GM12873 (cell line): ENCODE measurements around the gene EXOC2.

Experiments used
- CTCF ChIP-seq: IDR thresholded peaks from 2 replicates; pipeline ENCODE4 v1.5.1; 2012; ENCODE audit warnings: low read depth, mild to moderate bottlenecking, moderate library complexity, low read length, control low read depth; ENCODE audit not compliant: insufficient read depth; ENCODE audit errors: missing control alignments

The EXOC2 gene

GRCh38 chr6:528989-529388, 163.9 kb downstream of the EXOC2 start:
- TF ChIP-seq CTCF = no peak

GRCh38 chr6:527989-528673, 164.8 kb downstream of the EXOC2 start:
- TF ChIP-seq CTCF = no peak

GRCh38 chr6:524803-525202, 168.1 kb downstream of the EXOC2 start:
- TF ChIP-seq CTCF = peak; percentile 37

- TF ChIP-seq CTCF = no peak
Measured at GRCh38 chr6:520820-521219, 172.1 kb downstream of the EXOC2 start.

- TF ChIP-seq CTCF = no peak
Measured at GRCh38 chr6:518218-518617, 174.7 kb downstream of the EXOC2 start.

- TF ChIP-seq CTCF = no peak
Measured at GRCh38 chr6:516213-516612, 176.7 kb downstream of the EXOC2 start.

GRCh38 chr6:515267-515666, 177.7 kb downstream of the EXOC2 start:
- no peak for TF ChIP-seq CTCF
